ENCODE measurements around the gene ETF1. TPM values are rescaled to one million over a fixed set of nuclear protein-coding genes. Genes with fewer than 3 reads are reported as not detected.

ETF1 gene
- total and polyA plus RNA-seq, 9 of the 15 experiments (the other 6 are each of a cell fraction or from before 2014, with no cell fraction given), result 53.7 to 209 (median 164) TPM

DNA sequence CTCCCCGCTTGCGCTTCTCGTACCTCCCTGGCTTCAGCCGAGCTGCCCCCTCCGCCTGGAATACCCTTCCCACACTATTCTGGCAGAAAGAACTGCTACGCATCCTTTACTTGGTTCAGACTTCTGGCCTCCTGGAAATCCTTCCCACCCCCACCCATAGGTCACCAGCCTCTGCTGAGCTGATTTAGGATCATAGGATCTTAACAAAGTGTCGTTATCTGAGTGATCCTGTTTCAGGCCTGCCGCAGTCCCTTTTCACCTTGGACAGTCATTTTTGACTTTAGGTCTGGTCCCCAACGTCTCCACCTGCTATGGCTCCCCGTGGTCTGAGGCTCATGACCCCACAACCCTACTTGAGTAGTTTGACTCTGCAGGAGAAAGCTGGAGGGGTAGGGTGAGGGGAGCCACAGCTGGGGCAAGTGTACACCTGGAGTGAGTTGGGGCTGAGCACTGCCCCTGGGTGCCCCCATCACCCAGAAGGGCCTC is 50.4 kb downstream of the ETF1 start:
- BruUV-seq (replicated peaks), result no TSS peak
- Histone ChIP-seq H2AFZ (ENCODE audit: low read depth, low read length) (peak overlapping the region; percentile 30), H3K9me3 (replicated peaks; ENCODE audit: control insufficient read depth, insufficient read depth, low read depth, low read length) (no peaks in the 10 kb centered on the region), H3K9ac (ENCODE audit: insufficient read depth in 1 of 2, low read depth in 2 of 2, low read length in 2 of 2) (peak overlapping the region; percentile 87 to 97), H3K27me3 (ENCODE audit: control insufficient read depth in 2 of 2, insufficient read depth in 2 of 2, low read length in 2 of 2) (no peaks in the 10 kb centered on the region), H3K4me3 (peak overlapping the region; percentile 49), H3K36me3 (ENCODE audit: control insufficient read depth, insufficient read depth, low read length) (no peaks in the 10 kb centered on the region), H4K20me1 (replicated peaks; ENCODE audit: control insufficient read depth, insufficient read depth, low read length) (no peaks in the 10 kb centered on the region), H3K4me1 (replicated peaks in 1 of 2; ENCODE audit: control insufficient read depth in 2 of 2, insufficient read depth in 2 of 2, low read length in 2 of 2) (peaks cover 49 to 51% of the 10 kb centered on the region in 2 experiments), H3K4me2 (ENCODE audit: insufficient read depth, low read length) (peak overlapping the region; percentile 89), H3K9me1 (ENCODE audit: control insufficient read depth, insufficient read depth, low read length) (no peaks in the 10 kb centered on the region), H3K27ac (ENCODE audit: extremely low read depth, low read depth, low read length) (peak overlapping the region; percentile 78), H3K79me2 (ENCODE audit: control insufficient read depth, insufficient read depth, low read length) (peaks cover 6% of the 10 kb centered on the region; the same call in 2 of the 3 replicates)
- DNase-seq (ENCODE audit: extremely low read depth in 1 of 4, low spot score in 3 of 4) (peak in 2 of 4 experiments; percentile 19 to 44), FAIRE-seq (peak; percentile 29), ATAC-seq (0 out of 3 replicates have a peak, but pooled peaks have one; percentile 1)
- POLR2A ChIA-PET, result interaction anchor here (0.6 to 3.4 kb wide), 9 partner anchors 11 to 304 kb away, joined by 3 to 13 read pairs (median 4); partner anchors contain the start of gene EGR1
- in situ Hi-C loops (cut with MboI) (no loop called here), intact Hi-C loops (cut with micrococcal nuclease) (loop anchor here (2.0 kb wide), 1 partner anchor 28 kb away; the partner anchor contains the start of gene EGR1)
- 3% methylated on average over 10 of the region's 10 CpGs for WGBS (ENCODE audit: insufficient coverage, low coverage, missing lambda C conversion rate)
- CTCF ChIA-PET (ENCODE audit: low intra/inter-chr PET ratio), result interaction anchor here (0.7 kb wide), 1 partner anchor 314 kb away, joined by 3 read pairs; the partner anchor contains the start of gene KIF20A
- peak; percentile 48; the same call in 1 of the 2 replicates for TF ChIP-seq PML (IDR thresholded peaks at IDR 0.05; ENCODE audit: low read length)
- 0 out of 2 replicates have a peak, but pooled peaks have one; percentile 46 for TF ChIP-seq MIER1 (IDR thresholded peaks at IDR 0.05; ENCODE audit: low read depth)
- TF ChIP-seq HDAC2 (IDR thresholded peaks at IDR 0.05), result no peak
- TF ChIP-seq, protein P1, sequence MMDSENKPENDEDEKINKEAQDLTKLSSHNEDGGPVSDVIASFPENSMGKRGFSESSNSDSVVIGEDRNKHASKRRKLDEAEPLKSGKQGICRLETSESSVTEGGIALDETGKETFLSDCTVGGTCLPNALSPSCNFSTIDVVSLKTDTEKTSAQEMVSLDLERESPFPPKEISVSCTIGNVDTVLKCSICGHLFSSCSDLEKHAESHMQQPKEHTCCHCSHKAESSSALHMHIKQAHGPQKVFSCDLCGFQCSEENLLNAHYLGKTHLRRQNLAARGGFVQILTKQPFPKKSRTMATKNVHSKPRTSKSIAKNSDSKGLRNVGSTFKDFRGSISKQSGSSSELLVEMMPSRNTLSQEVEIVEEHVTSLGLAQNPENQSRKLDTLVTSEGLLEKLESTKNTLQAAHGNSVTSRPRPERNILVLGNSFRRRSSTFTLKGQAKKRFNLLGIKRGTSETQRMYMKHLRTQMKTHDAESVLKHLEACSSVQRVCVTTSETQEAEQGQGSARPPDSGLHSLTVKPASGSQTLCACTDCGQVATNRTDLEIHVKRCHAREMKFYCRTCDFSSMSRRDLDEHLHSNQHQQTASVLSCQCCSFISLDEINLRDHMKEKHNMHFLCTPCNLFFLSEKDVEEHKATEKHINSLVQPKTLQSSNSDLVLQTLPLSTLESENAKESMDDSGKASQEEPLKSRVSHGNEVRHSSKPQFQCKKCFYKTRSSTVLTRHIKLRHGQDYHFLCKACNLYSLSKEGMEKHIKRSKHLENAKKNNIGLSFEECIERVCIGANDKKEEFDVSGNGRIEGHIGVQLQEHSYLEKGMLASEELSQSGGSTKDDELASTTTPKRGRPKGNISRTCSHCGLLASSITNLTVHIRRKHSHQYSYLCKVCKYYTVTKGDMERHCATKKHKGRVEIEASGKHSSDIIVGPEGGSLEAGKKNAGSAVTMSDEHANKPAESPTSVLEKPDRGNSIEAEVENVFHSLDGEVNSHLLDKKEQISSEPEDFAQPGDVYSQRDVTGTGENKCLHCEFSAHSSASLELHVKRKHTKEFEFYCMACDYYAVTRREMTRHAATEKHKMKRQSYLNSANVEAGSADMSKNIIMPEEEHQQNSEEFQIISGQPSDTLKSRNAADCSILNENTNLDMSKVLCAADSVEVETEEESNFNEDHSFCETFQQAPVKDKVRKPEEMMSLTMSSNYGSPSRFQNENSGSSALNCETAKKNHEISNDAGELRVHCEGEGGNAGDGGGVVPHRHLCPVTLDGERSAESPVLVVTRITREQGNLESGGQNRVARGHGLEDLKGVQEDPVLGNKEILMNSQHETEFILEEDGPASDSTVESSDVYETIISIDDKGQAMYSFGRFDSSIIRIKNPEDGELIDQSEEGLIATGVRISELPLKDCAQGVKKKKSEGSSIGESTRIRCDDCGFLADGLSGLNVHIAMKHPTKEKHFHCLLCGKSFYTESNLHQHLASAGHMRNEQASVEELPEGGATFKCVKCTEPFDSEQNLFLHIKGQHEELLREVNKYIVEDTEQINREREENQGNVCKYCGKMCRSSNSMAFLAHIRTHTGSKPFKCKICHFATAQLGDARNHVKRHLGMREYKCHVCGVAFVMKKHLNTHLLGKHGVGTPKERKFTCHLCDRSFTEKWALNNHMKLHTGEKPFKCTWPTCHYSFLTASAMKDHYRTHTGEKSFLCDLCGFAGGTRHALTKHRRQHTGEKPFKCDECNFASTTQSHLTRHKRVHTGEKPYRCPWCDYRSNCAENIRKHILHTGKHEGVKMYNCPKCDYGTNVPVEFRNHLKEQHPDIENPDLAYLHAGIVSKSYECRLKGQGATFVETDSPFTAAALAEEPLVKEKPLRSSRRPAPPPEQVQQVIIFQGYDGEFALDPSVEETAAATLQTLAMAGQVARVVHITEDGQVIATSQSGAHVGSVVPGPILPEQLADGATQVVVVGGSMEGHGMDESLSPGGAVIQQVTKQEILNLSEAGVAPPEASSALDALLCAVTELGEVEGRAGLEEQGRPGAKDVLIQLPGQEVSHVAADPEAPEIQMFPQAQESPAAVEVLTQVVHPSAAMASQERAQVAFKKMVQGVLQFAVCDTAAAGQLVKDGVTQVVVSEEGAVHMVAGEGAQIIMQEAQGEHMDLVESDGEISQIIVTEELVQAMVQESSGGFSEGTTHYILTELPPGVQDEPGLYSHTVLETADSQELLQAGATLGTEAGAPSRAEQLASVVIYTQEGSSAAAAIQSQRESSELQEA (IDR thresholded peaks at IDR 0.05; ENCODE audit: low read depth), result no peak
- TF ChIP-seq HSF4 (CRISPR knock-in tag; IDR thresholded peaks at IDR 0.05; ENCODE audit: borderline replicate concordance), result no peak
